Gastrocnemius medialis (tissue), 4 donors: ENCODE measurements around the gene CLNK. TPM values are rescaled to one million over a fixed set of nuclear protein-coding genes. Genes with fewer than 3 reads are reported as not detected.
"Not testable (repeated sequence)": the region's sequence is repeated elsewhere in the genome, so short reads cannot be mapped to it uniquely, and the experiment has no call there.

ENCODE experiments used
- ATAC-seq, 2 donors: fragments of 150-250 bp; one replicate each; pipeline ENCODE4 v1.9.1; 2016
- DNase-seq, 2 donors: peaks; one replicate each; pipeline ENCODE4 v3.0.0-alpha.2; 2019
- H3K27ac ChIP-seq, 4 donors: fragments of 200-600 bp; sonication (generic); 1 replicate in 1 of 4; 2 replicates in 3 of 4; pipeline ENCODE4 v1.5.1; 2016 to 2018; ENCODE audit warnings: mild to moderate bottlenecking in 2 of 4, moderate library complexity in 1 of 4
- H3K27me3 ChIP-seq, 3 donors: fragments of 200-600 bp; sonication (generic) in 2 of 3; 1 replicate in 1 of 3; 2 replicates in 2 of 3; pipeline versions ENCODE4 v1.5.1 to v1.6.0; 2016 to 2019; ENCODE audit warnings: mild to moderate bottlenecking in 1 of 3, moderate library complexity in 1 of 3
- H3K36me3 ChIP-seq, 2 donors: fragments of 200-600 bp; sonication (generic) in 1 of 2; one replicate each; pipeline ENCODE4 v1.5.1; 2017 to 2018
- H3K4me1 ChIP-seq, 2 donors: fragments of 200-600 bp; sonication (generic) in 1 of 2; one replicate each; pipeline ENCODE4 v1.5.1; 2016 to 2017; ENCODE audit warnings: mild to moderate bottlenecking in 2 of 2
- H3K4me3 ChIP-seq, 4 donors: fragments of 200-600 bp; sonication (generic) in 3 of 4; 1 replicate in 1 of 4; 2 replicates in 3 of 4; pipeline ENCODE4 v1.5.1; 2016 to 2019; ENCODE audit warnings: mild to moderate bottlenecking in 2 of 4
- H3K9me3 ChIP-seq, 3 donors: fragments of 200-600 bp; sonication (generic) in 2 of 3; 1 replicate in 1 of 3; 2 replicates in 2 of 3; pipeline ENCODE4 v1.5.1; 2016 to 2019
- CTCF ChIP-seq, 5 experiments: fragments of 450-650 bp in 3 of 5; fragments of 200-600 bp in 2 of 5; sonication (generic) in 2 of 5; IDR thresholded peaks in 4 of 5; conservative IDR thresholded peaks in 1 of 5; 1 replicate in 4 of 5; 2 replicates in 1 of 5; pipeline ENCODE4 v1.5.1; 2016 to 2019; ENCODE audit warnings: antibody characterized with exemption in 5 of 5, mild to moderate bottlenecking in 3 of 5, moderate library complexity in 3 of 5
- POLR2A ChIP-seq, 2 donors: fragments of 450-650 bp; IDR thresholded peaks; one replicate each; pipeline ENCODE4 v1.6.1; 2017; ENCODE audit warnings: antibody characterized with exemption in 2 of 2, mild to moderate bottlenecking in 2 of 2, moderate library complexity in 2 of 2
- in situ Hi-C, 4 donors: fragments of 200-750 bp; cut with MboI; loops; one replicate each; pipeline versions ENCODE4 v1.15.0 to v1.8.0; 2017; ENCODE audit warnings: low sequenced_read_pairs in 4 of 4
- intact Hi-C: fragments of 100-400 bp; cut with DNase I; formaldehyde crosslinking; loops from one replicate; pipeline ENCODE4 v1.15.1; 2023; ENCODE audit warnings: low total_unique reads
- total RNA-seq, 4 donors: library from RNA; depleted of rRNA; stranded (reverse); fragments of >200 nt; gene quantifications; one replicate each; pipeline versions ENCODE4 v1.1.0 to v1.2.3, GENCODE V29; 2016

The CLNK gene
- total RNA-seq, 4 donors from 2014 or later: not detected

- H3K27me3 ChIP-seq: no peaks in the 10 kb centered on the region
Observed at GRCh38 chr4:10619855-10620254, 64.7 kb downstream of the CLNK start.

GRCh38 chr4:10619220-10619619 lies 65.3 kb downstream of the CLNK start:
- in situ Hi-C loops (no loop called here), intact Hi-C loops (no loop called here)
- Histone ChIP-seq H3K27me3 (no peaks in the 10 kb centered on the region), H3K27ac (no peak overlapping the region), H3K36me3 (no peaks in the 10 kb centered on the region), H3K4me1 (no peaks in the 10 kb centered on the region), H3K9me3 (no peaks in the 10 kb centered on the region), H3K4me3 (no peak overlapping the region)
- no peak for DNase-seq
- no peak for ATAC-seq
- TF ChIP-seq CTCF (IDR thresholded peaks at IDR 0.05 in 4 of 5, conservative IDR thresholded peaks at IDR 0.05 in 1 of 5): no peak
- no peak for TF ChIP-seq POLR2A (IDR thresholded peaks at IDR 0.05)

More at GRCh38 chr4:10619855-10620254, 64.7 kb downstream of the CLNK start:
- DNase-seq: no peak
- ATAC-seq: no peak
- in situ Hi-C loops (no loop called here), intact Hi-C loops (no loop called here)
- Histone ChIP-seq H3K4me1 (no peaks in the 10 kb centered on the region), H3K27ac (no peak overlapping the region), H3K4me3 (no peak overlapping the region), H3K9me3 (no peaks in the 10 kb centered on the region), H3K36me3 (no peaks in the 10 kb centered on the region)
- TF ChIP-seq POLR2A (IDR thresholded peaks at IDR 0.05): no peak
- no peak for TF ChIP-seq CTCF (IDR thresholded peaks at IDR 0.05 in 4 of 5, conservative IDR thresholded peaks at IDR 0.05 in 1 of 5)

- H3K27ac ChIP-seq, H3K9me3 ChIP-seq, in situ Hi-C loops, H3K36me3 ChIP-seq, H3K4me1 ChIP-seq, ATAC-seq, intact Hi-C loops, H3K27me3 ChIP-seq, H3K4me3 ChIP-seq, DNase-seq: not testable (repeated sequence)
Observed at GRCh38 chr4:10614926-10615325, 69.6 kb downstream of the CLNK start.

- ATAC-seq: no peak
- Histone ChIP-seq H3K4me1 (no peaks in the 10 kb centered on the region), H3K9me3 (no peaks in the 10 kb centered on the region), H3K4me3 (no peak overlapping the region), H3K36me3 (no peaks in the 10 kb centered on the region), H3K27ac (no peak overlapping the region), H3K27me3 (no peaks in the 10 kb centered on the region)
- intact Hi-C loops (no loop called here), in situ Hi-C loops (no loop called here)
- DNase-seq: no peak
- TF ChIP-seq POLR2A (IDR thresholded peaks at IDR 0.05) (no peak), CTCF (IDR thresholded peaks at IDR 0.05 in 4 of 5, conservative IDR thresholded peaks at IDR 0.05 in 1 of 5) (no peak)
Observed at GRCh38 chr4:10613926-10614478, 70.6 kb downstream of the CLNK start.

GRCh38 chr4:10612476-10612875 lies 72.1 kb downstream of the CLNK start:
- Histone ChIP-seq H3K4me3 (no peak overlapping the region), H3K4me1 (no peaks in the 10 kb centered on the region), H3K27me3 (no peaks in the 10 kb centered on the region), H3K36me3 (no peaks in the 10 kb centered on the region), H3K9me3 (no peaks in the 10 kb centered on the region), H3K27ac (no peak overlapping the region)
- ATAC-seq (no peak), DNase-seq (no peak)
- TF ChIP-seq CTCF (IDR thresholded peaks at IDR 0.05 in 4 of 5, conservative IDR thresholded peaks at IDR 0.05 in 1 of 5): no peak
- TF ChIP-seq POLR2A (IDR thresholded peaks at IDR 0.05): no peak
- in situ Hi-C loops: no loop called here
- intact Hi-C loops: no loop called here
